GM12878 (cell line): ENCODE data around the gene BCKDHB. TPM values are rescaled to one million over a fixed set of nuclear protein-coding genes. Genes with fewer than 3 reads are reported as not detected.

ENCODE experiments used
- ATAC-seq: fragments of 200-7000 bp; cut with Tn5 transposase; 3 replicates; pipeline ENCODE4 v1.9.1; 2020; ENCODE audit warnings: mild to moderate bottlenecking, moderate library complexity
- BruUV-seq: library from RNA; stranded (reverse); fragments of 400-500 nt; replicated peaks from 2 replicates; lab custom pipeline; 2021; lab: Mats Ljungman, UMichigan
- CTCF ChIA-PET: fragments of 300-600 bp; sonication (Branson Sonifier 250); formaldehyde crosslinking; extraction: SDS; loops from one replicate; lab custom pipeline; 2021; ENCODE audit warnings: inconsistent platforms; lab: Yijun Ruan, JAX
- POLR2A ChIA-PET: fragments of 350-600 bp; formaldehyde crosslinking; extraction: SDS; loops from one replicate; lab custom pipeline; 2021; ENCODE audit warnings: inconsistent platforms; lab: Charles Lee
- RAD21 ChIA-PET: fragments of 300-600 bp; sonication (Branson Sonifier 250); formaldehyde crosslinking; loops from one replicate; lab custom pipeline; 2023; ENCODE audit warnings: antibody characterized with exemption; ENCODE audit not compliant: unreplicated experiment; lab: Charles Lee
- SMC1A ChIA-PET: fragments of 300-600 bp; sonication (Branson Sonifier 250); formaldehyde crosslinking; loops from one replicate; lab custom pipeline; 2023; ENCODE audit not compliant: unreplicated experiment, uncharacterized antibody; lab: Charles Lee
- DNase-seq: peaks from one replicate; pipeline ENCODE4 v3.0.0-alpha.2; 2011; ENCODE audit warnings: low read depth, low spot score
- FAIRE-seq: peaks from 3 replicates; lab custom pipeline; 2011; peaks lifted over from hg19 to GRCh38; lab: Jason Lieb, UNC
- H2AFZ ChIP-seq: 2 replicates; pipeline ENCODE4 v1.6.0; 2011; ENCODE audit warnings: low read depth, low read length, control low read depth; ENCODE audit not compliant: control insufficient read depth
- H3K27ac ChIP-seq: 2 replicates; pipeline ENCODE4 v1.5.1; 2011; ENCODE audit warnings: control low read depth; ENCODE audit not compliant: control insufficient read depth, insufficient read depth
- H3K27me3 ChIP-seq, 2 experiments: replicated peaks in 1 of 2; 2 replicates each; pipeline versions ENCODE4 v1.6.0 to v1.6.1; 2011; ENCODE audit warnings: low read length in 1 of 2; ENCODE audit not compliant: control insufficient read depth in 2 of 2, insufficient read depth in 2 of 2
- H3K36me3 ChIP-seq, 2 experiments: 2 replicates each; pipeline ENCODE4 v1.5.1; 2011; ENCODE audit warnings: low read length in 1 of 2; ENCODE audit not compliant: control insufficient read depth in 2 of 2, insufficient read depth in 2 of 2
- H3K4me1 ChIP-seq: 2 replicates; pipeline ENCODE4 v1.6.1; 2011; ENCODE audit warnings: mild to moderate bottlenecking, low read length, moderate library complexity, mixed read lengths; ENCODE audit not compliant: control insufficient read depth, insufficient read depth
- H3K4me2 ChIP-seq: 2 replicates; pipeline ENCODE4 v1.6.0; 2011; ENCODE audit warnings: control low read depth; ENCODE audit not compliant: control insufficient read depth, insufficient read depth
- H3K4me3 ChIP-seq: fragments of 200-600 bp; sonication (generic); 2 replicates; pipeline ENCODE4 v1.5.1; 2016
- H3K79me2 ChIP-seq: 2 replicates; pipeline ENCODE4 v1.6.0; 2011; ENCODE audit warnings: low read length; ENCODE audit not compliant: control insufficient read depth, insufficient read depth
- H3K9ac ChIP-seq: 2 replicates; pipeline ENCODE4 v1.8.0; 2011; ENCODE audit warnings: low read length, control low read depth, mixed read lengths; ENCODE audit not compliant: control insufficient read depth, insufficient read depth
- H3K9me3 ChIP-seq: replicated peaks from 3 replicates; pipeline ENCODE4 v1.5.1; 2011; ENCODE audit warnings: mild to moderate bottlenecking, low read length; ENCODE audit not compliant: control insufficient read depth, insufficient read depth
- H4K20me1 ChIP-seq: 2 replicates; pipeline ENCODE4 v1.6.0; 2011; ENCODE audit not compliant: control insufficient read depth, insufficient read depth
- ATF7 ChIP-seq: fragments of 450-650 bp; IDR thresholded peaks from 2 replicates; pipeline ENCODE4 v1.6.1; 2016; ENCODE audit warnings: low read depth, mild to moderate bottlenecking
- BACH1 ChIP-seq: fragments of 450-650 bp; IDR thresholded peaks from 2 replicates; pipeline ENCODE4 v1.6.1; 2017; ENCODE audit warnings: mild to moderate bottlenecking, borderline replicate concordance
- EGR1 ChIP-seq, 2 experiments: IDR thresholded peaks; 1 replicate in 1 of 2; 2 replicates in 1 of 2; pipeline ENCODE4 v1.6.1; 2011 to 2012; ENCODE audit warnings: low read depth in 2 of 2, low read length in 2 of 2, borderline replicate concordance in 1 of 2, mild to moderate bottlenecking in 1 of 2, moderate library complexity in 1 of 2
- EP300 ChIP-seq, 2 experiments: fragments of 150-350 bp in 1 of 2; IDR thresholded peaks; 2 replicates each; pipeline ENCODE4 v1.6.1; 2011 to 2012; ENCODE audit warnings: low read depth in 2 of 2, low read length in 2 of 2, borderline replicate concordance in 1 of 2, improper control_type of control experiment in 1 of 2, inconsistent platforms in 1 of 2; ENCODE audit not compliant: control insufficient read depth in 1 of 2
- FOXK2 ChIP-seq: fragments of 450-650 bp; IDR thresholded peaks from 2 replicates; pipeline ENCODE4 v1.6.1; 2017; ENCODE audit warnings: mild to moderate bottlenecking, moderate library complexity
- MYC ChIP-seq: IDR thresholded peaks from 2 replicates; pipeline ENCODE4 v1.6.1; 2011; ENCODE audit warnings: mild to moderate bottlenecking, low read length, moderate library complexity, inconsistent platforms; ENCODE audit not compliant: insufficient read depth, insufficient replicate concordance, insufficient read length, severe bottlenecking
- RELA ChIP-seq: fragments of 450-650 bp; IDR thresholded peaks from 2 replicates; pipeline ENCODE4 v1.8.0; 2014; ENCODE audit warnings: borderline replicate concordance; ENCODE audit not compliant: partially characterized antibody
- WGBS: methylation state at CpG from one replicate; pipeline ENCODE4 v1.1.6; 2016; ENCODE audit warnings: low lambda C conversion rate; ENCODE audit not compliant: insufficient replicate concordance, insufficient coverage; ENCODE audit errors: missing lambda C conversion rate; 5-methylcytosine and 5-hydroxymethylcytosine counted together
- in situ Hi-C: fragments of 300-500 bp; cut with MboI; formaldehyde crosslinking; loops from 9 replicates; pipeline ENCODE4 v1.14.3; 2018; ENCODE audit warnings: mixed read lengths
- intact Hi-C: fragments of 100-400 bp; cut with micrococcal nuclease; formaldehyde crosslinking; loops from one replicate; pipeline ENCODE4 v1.14.2; 2022; ENCODE audit not compliant: unreplicated experiment
- polyA plus RNA-seq, 11 experiments: library from polyadenylated mRNA; depleted of rRNA in 4 of 11; unstranded in 6 of 11; stranded (reverse) in 5 of 11; fragments of >200 nt; fragmentation: Nextera tagmentation in 4 of 11; fragmentation: Illumina TruSeq in 1 of 11; extraction: Ambion mirVana in 4 of 11; extraction: Trizol in 1 of 11; gene quantifications; 1 replicate in 1 of 11; 2 replicates in 10 of 11; pipeline versions ENCODE4 v1.2.1 to v1.2.3, GENCODE V29; 2011 to 2016; ENCODE audit warnings: inconsistent platforms in 2 of 11, missing spikeins in 2 of 11, low read depth in 1 of 11
- total RNA-seq, 4 experiments: library from RNA; depleted of rRNA in 3 of 4; stranded (reverse); fragments of >200 nt in 3 of 4; fragmentation: Illumina TruSeq in 1 of 4; extraction: Trizol in 1 of 4; gene quantifications; 2 replicates each; pipeline versions ENCODE4 v1.2.1 to v1.2.3, GENCODE V29; 2013 to 2021
- TF ChIP-seq, protein P1 (sequence below): IDR thresholded peaks from 2 replicates; pipeline ENCODE4 v1.6.1; 2012; ENCODE audit warnings: mild to moderate bottlenecking, low read depth, low read length
- TF ChIP-seq, protein P2 (sequence below): fragments of 450-650 bp; IDR thresholded peaks from 2 replicates; pipeline ENCODE4 v1.6.1; 2017; ENCODE audit warnings: mild to moderate bottlenecking, low read depth, inconsistent platforms; ENCODE audit not compliant: poor library complexity, severe bottlenecking
- TF ChIP-seq, protein P3 (sequence below): fragments of 450-650 bp; IDR thresholded peaks from 2 replicates; pipeline ENCODE4 v1.6.1; 2017; ENCODE audit warnings: antibody characterized with exemption, mild to moderate bottlenecking, moderate library complexity
- TF ChIP-seq, protein P4 (sequence below): fragments of 450-650 bp; IDR thresholded peaks from 2 replicates; pipeline ENCODE4 v1.6.1; 2017; ENCODE audit warnings: mild to moderate bottlenecking

BCKDHB gene
- total and polyA plus RNA-seq, 10 of the 15 experiments (the other 5 are each of a cell fraction or from before 2014, with no cell fraction given), result 12.9 to 57.1 (median 25.3) TPM

DNA sequence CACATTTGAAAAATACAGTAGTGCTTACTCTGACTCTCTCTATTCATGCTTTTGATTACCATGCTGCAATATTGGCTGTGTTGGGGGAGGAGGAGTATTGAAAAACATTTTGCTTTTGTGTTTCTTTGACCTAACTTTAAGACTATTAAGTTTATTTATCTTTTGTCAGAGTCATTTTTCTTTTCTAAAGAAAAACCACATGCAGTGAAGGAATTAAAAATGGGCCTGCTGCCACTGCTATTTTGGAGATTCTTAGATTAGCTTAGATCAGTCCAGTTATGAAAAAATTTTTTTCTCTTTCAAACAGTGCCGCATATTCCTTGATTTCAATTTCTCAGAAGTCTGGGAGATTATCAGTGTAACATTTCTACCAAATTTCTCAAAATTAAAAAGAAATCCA is 36.1 kb downstream of the BCKDHB start:
- ChIA-PET RAD21 (no interaction called here), POLR2A (no interaction called here), CTCF (interaction anchor here (1.4 kb wide), 1 partner anchor 9 kb away, joined by 3 read pairs; no protein-coding TSS in a partner anchor), SMC1A (interaction anchor here (1.2 kb wide), 1 partner anchor 49 kb away, joined by 3 read pairs; no protein-coding TSS in a partner anchor)
- TF ChIP-seq, protein P1, sequence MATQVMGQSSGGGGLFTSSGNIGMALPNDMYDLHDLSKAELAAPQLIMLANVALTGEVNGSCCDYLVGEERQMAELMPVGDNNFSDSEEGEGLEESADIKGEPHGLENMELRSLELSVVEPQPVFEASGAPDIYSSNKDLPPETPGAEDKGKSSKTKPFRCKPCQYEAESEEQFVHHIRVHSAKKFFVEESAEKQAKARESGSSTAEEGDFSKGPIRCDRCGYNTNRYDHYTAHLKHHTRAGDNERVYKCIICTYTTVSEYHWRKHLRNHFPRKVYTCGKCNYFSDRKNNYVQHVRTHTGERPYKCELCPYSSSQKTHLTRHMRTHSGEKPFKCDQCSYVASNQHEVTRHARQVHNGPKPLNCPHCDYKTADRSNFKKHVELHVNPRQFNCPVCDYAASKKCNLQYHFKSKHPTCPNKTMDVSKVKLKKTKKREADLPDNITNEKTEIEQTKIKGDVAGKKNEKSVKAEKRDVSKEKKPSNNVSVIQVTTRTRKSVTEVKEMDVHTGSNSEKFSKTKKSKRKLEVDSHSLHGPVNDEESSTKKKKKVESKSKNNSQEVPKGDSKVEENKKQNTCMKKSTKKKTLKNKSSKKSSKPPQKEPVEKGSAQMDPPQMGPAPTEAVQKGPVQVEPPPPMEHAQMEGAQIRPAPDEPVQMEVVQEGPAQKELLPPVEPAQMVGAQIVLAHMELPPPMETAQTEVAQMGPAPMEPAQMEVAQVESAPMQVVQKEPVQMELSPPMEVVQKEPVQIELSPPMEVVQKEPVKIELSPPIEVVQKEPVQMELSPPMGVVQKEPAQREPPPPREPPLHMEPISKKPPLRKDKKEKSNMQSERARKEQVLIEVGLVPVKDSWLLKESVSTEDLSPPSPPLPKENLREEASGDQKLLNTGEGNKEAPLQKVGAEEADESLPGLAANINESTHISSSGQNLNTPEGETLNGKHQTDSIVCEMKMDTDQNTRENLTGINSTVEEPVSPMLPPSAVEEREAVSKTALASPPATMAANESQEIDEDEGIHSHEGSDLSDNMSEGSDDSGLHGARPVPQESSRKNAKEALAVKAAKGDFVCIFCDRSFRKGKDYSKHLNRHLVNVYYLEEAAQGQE, result no peak
- TF ChIP-seq MYC, result no peak
- no peak for TF ChIP-seq ATF7
- TF ChIP-seq EGR1 (IDR thresholded peaks at IDR 0.05; ENCODE audit: borderline replicate concordance in 1 of 2, low read depth in 2 of 2, low read length in 2 of 2), result no peak
- TF ChIP-seq, protein P2, sequence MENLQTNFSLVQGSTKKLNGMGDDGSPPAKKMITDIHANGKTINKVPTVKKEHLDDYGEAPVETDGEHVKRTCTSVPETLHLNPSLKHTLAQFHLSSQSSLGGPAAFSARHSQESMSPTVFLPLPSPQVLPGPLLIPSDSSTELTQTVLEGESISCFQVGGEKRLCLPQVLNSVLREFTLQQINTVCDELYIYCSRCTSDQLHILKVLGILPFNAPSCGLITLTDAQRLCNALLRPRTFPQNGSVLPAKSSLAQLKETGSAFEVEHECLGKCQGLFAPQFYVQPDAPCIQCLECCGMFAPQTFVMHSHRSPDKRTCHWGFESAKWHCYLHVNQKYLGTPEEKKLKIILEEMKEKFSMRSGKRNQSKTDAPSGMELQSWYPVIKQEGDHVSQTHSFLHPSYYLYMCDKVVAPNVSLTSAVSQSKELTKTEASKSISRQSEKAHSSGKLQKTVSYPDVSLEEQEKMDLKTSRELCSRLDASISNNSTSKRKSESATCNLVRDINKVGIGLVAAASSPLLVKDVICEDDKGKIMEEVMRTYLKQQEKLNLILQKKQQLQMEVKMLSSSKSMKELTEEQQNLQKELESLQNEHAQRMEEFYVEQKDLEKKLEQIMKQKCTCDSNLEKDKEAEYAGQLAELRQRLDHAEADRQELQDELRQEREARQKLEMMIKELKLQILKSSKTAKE, result no peak
- TF ChIP-seq FOXK2, result no peak
- TF ChIP-seq, protein P3, sequence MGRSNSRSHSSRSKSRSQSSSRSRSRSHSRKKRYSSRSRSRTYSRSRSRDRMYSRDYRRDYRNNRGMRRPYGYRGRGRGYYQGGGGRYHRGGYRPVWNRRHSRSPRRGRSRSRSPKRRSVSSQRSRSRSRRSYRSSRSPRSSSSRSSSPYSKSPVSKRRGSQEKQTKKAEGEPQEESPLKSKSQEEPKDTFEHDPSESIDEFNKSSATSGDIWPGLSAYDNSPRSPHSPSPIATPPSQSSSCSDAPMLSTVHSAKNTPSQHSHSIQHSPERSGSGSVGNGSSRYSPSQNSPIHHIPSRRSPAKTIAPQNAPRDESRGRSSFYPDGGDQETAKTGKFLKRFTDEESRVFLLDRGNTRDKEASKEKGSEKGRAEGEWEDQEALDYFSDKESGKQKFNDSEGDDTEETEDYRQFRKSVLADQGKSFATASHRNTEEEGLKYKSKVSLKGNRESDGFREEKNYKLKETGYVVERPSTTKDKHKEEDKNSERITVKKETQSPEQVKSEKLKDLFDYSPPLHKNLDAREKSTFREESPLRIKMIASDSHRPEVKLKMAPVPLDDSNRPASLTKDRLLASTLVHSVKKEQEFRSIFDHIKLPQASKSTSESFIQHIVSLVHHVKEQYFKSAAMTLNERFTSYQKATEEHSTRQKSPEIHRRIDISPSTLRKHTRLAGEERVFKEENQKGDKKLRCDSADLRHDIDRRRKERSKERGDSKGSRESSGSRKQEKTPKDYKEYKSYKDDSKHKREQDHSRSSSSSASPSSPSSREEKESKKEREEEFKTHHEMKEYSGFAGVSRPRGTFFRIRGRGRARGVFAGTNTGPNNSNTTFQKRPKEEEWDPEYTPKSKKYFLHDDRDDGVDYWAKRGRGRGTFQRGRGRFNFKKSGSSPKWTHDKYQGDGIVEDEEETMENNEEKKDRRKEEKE, result no peak
- no peak for TF ChIP-seq RELA
- TF ChIP-seq EP300 (IDR thresholded peaks at IDR 0.05; ENCODE audit: borderline replicate concordance in 1 of 2, control insufficient read depth in 1 of 2, low read depth in 2 of 2, low read length in 2 of 2), result no peak
- no peak for TF ChIP-seq BACH1
- TF ChIP-seq, protein P4, sequence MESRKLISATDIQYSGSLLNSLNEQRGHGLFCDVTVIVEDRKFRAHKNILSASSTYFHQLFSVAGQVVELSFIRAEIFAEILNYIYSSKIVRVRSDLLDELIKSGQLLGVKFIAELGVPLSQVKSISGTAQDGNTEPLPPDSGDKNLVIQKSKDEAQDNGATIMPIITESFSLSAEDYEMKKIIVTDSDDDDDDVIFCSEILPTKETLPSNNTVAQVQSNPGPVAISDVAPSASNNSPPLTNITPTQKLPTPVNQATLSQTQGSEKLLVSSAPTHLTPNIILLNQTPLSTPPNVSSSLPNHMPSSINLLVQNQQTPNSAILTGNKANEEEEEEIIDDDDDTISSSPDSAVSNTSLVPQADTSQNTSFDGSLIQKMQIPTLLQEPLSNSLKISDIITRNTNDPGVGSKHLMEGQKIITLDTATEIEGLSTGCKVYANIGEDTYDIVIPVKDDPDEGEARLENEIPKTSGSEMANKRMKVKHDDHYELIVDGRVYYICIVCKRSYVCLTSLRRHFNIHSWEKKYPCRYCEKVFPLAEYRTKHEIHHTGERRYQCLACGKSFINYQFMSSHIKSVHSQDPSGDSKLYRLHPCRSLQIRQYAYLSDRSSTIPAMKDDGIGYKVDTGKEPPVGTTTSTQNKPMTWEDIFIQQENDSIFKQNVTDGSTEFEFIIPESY, result no peak
- no peaks in the 10 kb centered on the region for H4K20me1 ChIP-seq
- H3K9ac ChIP-seq, result no peak overlapping the region
- H3K36me3 ChIP-seq, result no peaks in the 10 kb centered on the region
- H3K79me2 ChIP-seq, result no peaks in the 10 kb centered on the region
- H3K9me3 ChIP-seq, result peaks cover 1% of the 10 kb centered on the region; the same call in 1 of the 3 replicates
- in situ Hi-C loops, result no loop called here
- no peaks in the 10 kb centered on the region for H3K4me1 ChIP-seq
- DNase-seq, result no peak
- ATAC-seq, result no peak
- no peak overlapping the region for H3K4me3 ChIP-seq
- FAIRE-seq, result no peak
- H3K4me2 ChIP-seq, result no peak overlapping the region
- intact Hi-C loops, result no loop called here
- no peak overlapping the region for H3K27ac ChIP-seq
- no TSS peak for BruUV-seq
- WGBS, result 100% methylated on average over 1 of the region's 1 CpG
- no peaks in the 10 kb centered on the region for H3K27me3 ChIP-seq
- H2AFZ ChIP-seq, result no peak overlapping the region
